Neural progenitor cell (in vitro differentiated cells): Measurements from ENCODE around the gene HIRA. TPM values are rescaled to one million over a fixed set of nuclear protein-coding genes. Genes with fewer than 3 reads are reported as not detected.
A peak's percentile ranks its signal among the peaks of the same experiment; 100 is the strongest.

Experiments used
- DNase-seq: peaks from one replicate; pipeline ENCODE4 v3.0.0-alpha.2; 2016; ENCODE audit warnings: low spot score
- H2AFZ ChIP-seq: fragments of 200-600 bp; sonication (generic); replicated peaks from 2 replicates; pipeline ENCODE4 v1.6.1; 2016; ENCODE audit warnings: antibody characterized with exemption
- H3F3A ChIP-seq: fragments of 200-600 bp; sonication (generic); 2 replicates; pipeline ENCODE4 v1.6.1; 2016; ENCODE audit warnings: antibody characterized with exemption, low read depth
- H3K27ac ChIP-seq: fragments of 200-600 bp; sonication (generic); 2 replicates; pipeline ENCODE4 v1.5.1; 2016; ENCODE audit warnings: mild to moderate bottlenecking
- H3K27me3 ChIP-seq: fragments of 200-600 bp; sonication (generic); 2 replicates; pipeline ENCODE4 v1.6.1; 2016; ENCODE audit warnings: mild to moderate bottlenecking, moderate library complexity
- H3K36me3 ChIP-seq: fragments of 200-600 bp; sonication (generic); 2 replicates; pipeline ENCODE4 v1.5.1; 2016
- H3K4me1 ChIP-seq: fragments of 200-600 bp; sonication (generic); 2 replicates; pipeline ENCODE4 v1.6.1; 2016; ENCODE audit warnings: mixed run types
- H3K4me2 ChIP-seq: fragments of 200-600 bp; sonication (generic); 2 replicates; pipeline ENCODE4 v1.6.1; 2016
- H3K4me3 ChIP-seq: fragments of 200-600 bp; sonication (generic); 2 replicates; pipeline ENCODE4 v1.5.1; 2016
- H3K79me2 ChIP-seq: fragments of 200-600 bp; sonication (generic); 2 replicates; pipeline ENCODE4 v1.6.1; 2016; ENCODE audit warnings: low read depth
- H3K9ac ChIP-seq: fragments of 200-600 bp; sonication (generic); 2 replicates; pipeline ENCODE4 v1.6.1; 2016
- H3K9me3 ChIP-seq: fragments of 200-600 bp; sonication (generic); 2 replicates; pipeline ENCODE4 v1.5.1; 2016; ENCODE audit warnings: low read depth
- H4K20me1 ChIP-seq: fragments of 200-600 bp; sonication (generic); 2 replicates; pipeline ENCODE4 v1.6.1; 2016; ENCODE audit warnings: low read depth
- H3K27ac Mint-ChIP-seq: 3 replicates; pipeline ENCODE4 v1.8.0; 2021; ENCODE audit warnings: mixed read lengths
- H3K27me3 Mint-ChIP-seq: 2 replicates; pipeline ENCODE4 v1.8.0; 2022; ENCODE audit warnings: low read depth, mild to moderate bottlenecking, inconsistent platforms, moderate library complexity, mixed read lengths; ENCODE audit not compliant: insufficient read depth
- H3K36me3 Mint-ChIP-seq: 3 replicates; pipeline ENCODE4 v1.8.0; 2021; ENCODE audit warnings: mixed read lengths
- H3K4me1 Mint-ChIP-seq: 3 replicates; pipeline ENCODE4 v1.8.0; 2021; ENCODE audit warnings: mixed read lengths
- H3K4me3 Mint-ChIP-seq: 3 replicates; pipeline ENCODE4 v1.8.0; 2021; ENCODE audit warnings: mild to moderate bottlenecking, moderate library complexity, mixed read lengths
- H3K9me3 Mint-ChIP-seq: 3 replicates; pipeline ENCODE4 v1.8.0; 2020; ENCODE audit warnings: mixed read lengths
- CTCF ChIP-seq: fragments of 200-600 bp; sonication (generic); IDR thresholded peaks from 2 replicates; pipeline ENCODE4 v1.5.1; 2017; ENCODE audit warnings: antibody characterized with exemption, mild to moderate bottlenecking
- EZH2 ChIP-seq: fragments of 200-600 bp; sonication (generic); IDR thresholded peaks from 2 replicates; pipeline ENCODE4 v1.6.1; 2017; ENCODE audit warnings: antibody characterized with exemption, mild to moderate bottlenecking, moderate library complexity
- EZH2phosphoT487 ChIP-seq: fragments of 200-600 bp; sonication (generic); IDR thresholded peaks from 2 replicates; pipeline ENCODE4 v1.6.1; 2017; ENCODE audit warnings: antibody characterized with exemption
- total RNA-seq: library from RNA; depleted of rRNA; stranded (reverse); fragments of >200 nt; gene quantifications from 2 replicates; pipeline ENCODE4 v1.2.3, GENCODE V29; 2015; ENCODE audit warnings: low replicate concordance

The HIRA gene
- total RNA-seq, 1 donor from 2014 or later: 18.9 TPM

GRCh38 chr22:19290400-19291217 is 140.9 kb downstream of the HIRA start:
- no peak for DNase-seq
- peak overlapping the region; percentile 89 for H3K4me3 Mint-ChIP-seq
- H2AFZ ChIP-seq: peak overlapping the region; percentile 98
- peaks cover 15% of the 10 kb centered on the region for H3K4me1 ChIP-seq
- no peak overlapping the region for H3K27ac Mint-ChIP-seq
- H3K36me3 ChIP-seq: no peaks in the 10 kb centered on the region
- H3K9me3 Mint-ChIP-seq: no peaks in the 10 kb centered on the region
- H3K36me3 Mint-ChIP-seq: no peaks in the 10 kb centered on the region
- peaks cover 36% of the 10 kb centered on the region for H3K27me3 ChIP-seq
- H3K9me3 ChIP-seq: no peaks in the 10 kb centered on the region
- no peak overlapping the region for H3K9ac ChIP-seq
- peaks cover 17% of the 10 kb centered on the region for H3F3A ChIP-seq
- H3K27me3 Mint-ChIP-seq: peaks cover 12% of the 10 kb centered on the region
- peaks cover 10% of the 10 kb centered on the region for H4K20me1 ChIP-seq
- peak overlapping the region; percentile 99 for H3K4me3 ChIP-seq
- H3K4me1 Mint-ChIP-seq: peaks cover 25% of the 10 kb centered on the region
- no peak overlapping the region for H3K27ac ChIP-seq
- TF ChIP-seq CTCF: no peak
- no peak for TF ChIP-seq EZH2phosphoT487
- peak; percentile 17 for TF ChIP-seq EZH2
- H3K79me2 ChIP-seq: no peaks in the 10 kb centered on the region
- peak overlapping the region; percentile 98 for H3K4me2 ChIP-seq

GRCh38 chr22:19289475-19290161 is 141.9 kb downstream of the HIRA start:
- Mint-ChIP-seq H3K36me3 (no peaks in the 10 kb centered on the region), H3K9me3 (no peaks in the 10 kb centered on the region), H3K27me3 (peaks cover 12% of the 10 kb centered on the region), H3K4me3 (peak overlapping the region; percentile 89), H3K27ac (no peak overlapping the region), H3K4me1 (peaks cover 25% of the 10 kb centered on the region)
- H3F3A ChIP-seq: peaks cover 18% of the 10 kb centered on the region
- no peaks in the 10 kb centered on the region for H3K9me3 ChIP-seq
- no peaks in the 10 kb centered on the region for H3K36me3 ChIP-seq
- H3K4me3 ChIP-seq: no peak overlapping the region
- H4K20me1 ChIP-seq: peaks cover 10% of the 10 kb centered on the region
- no peak overlapping the region for H3K4me2 ChIP-seq
- no peak overlapping the region for H3K9ac ChIP-seq
- peaks cover 17% of the 10 kb centered on the region for H3K4me1 ChIP-seq
- H2AFZ ChIP-seq: no peak overlapping the region
- no peaks in the 10 kb centered on the region for H3K79me2 ChIP-seq
- H3K27me3 ChIP-seq: peaks cover 36% of the 10 kb centered on the region
- H3K27ac ChIP-seq: no peak overlapping the region
- no peak for TF ChIP-seq CTCF
- TF ChIP-seq EZH2phosphoT487: no peak
- no peak for TF ChIP-seq EZH2
- no peak for DNase-seq

- Mint-ChIP-seq H3K36me3 (no peaks in the 10 kb centered on the region), H3K4me1 (peaks cover 25% of the 10 kb centered on the region), H3K27me3 (peaks cover 12% of the 10 kb centered on the region), H3K4me3 (no peak overlapping the region), H3K27ac (no peak overlapping the region), H3K9me3 (no peaks in the 10 kb centered on the region)
- no peak overlapping the region for H3K9ac ChIP-seq
- no peak for DNase-seq
- no peaks in the 10 kb centered on the region for H3K79me2 ChIP-seq
- H3K36me3 ChIP-seq: no peaks in the 10 kb centered on the region
- peaks cover 18% of the 10 kb centered on the region for H3F3A ChIP-seq
- no peak overlapping the region for H3K27ac ChIP-seq
- peaks cover 10% of the 10 kb centered on the region for H4K20me1 ChIP-seq
- peak overlapping the region; percentile 35 for H3K4me2 ChIP-seq
- H3K4me3 ChIP-seq: no peak overlapping the region
- no peak overlapping the region for H2AFZ ChIP-seq
- no peaks in the 10 kb centered on the region for H3K9me3 ChIP-seq
- TF ChIP-seq EZH2: no peak
- peaks cover 17% of the 10 kb centered on the region for H3K4me1 ChIP-seq
- H3K27me3 ChIP-seq: peaks cover 32% of the 10 kb centered on the region
These were observed 143.6 kb downstream of the HIRA start for GRCh38 chr22:19287889-19288288.
